Sigmoid colon (tissue), 4 donors: ENCODE data around the gene IL17RA.

Source experiments
- EP300 ChIP-seq, 4 donors: sonication (generic); formaldehyde crosslinking; IDR thresholded peaks; one replicate each; pipeline ENCODE4 v1.6.1; 2017; ENCODE audit warnings: antibody characterized with exemption in 4 of 4
- TF ChIP-seq, protein P1 (sequence below), 4 experiments: fragments of 450-650 bp in 3 of 4; fragments of 200-600 bp in 1 of 4; IDR thresholded peaks; one replicate each; pipeline ENCODE4 v1.5.1; 2016 to 2019; ENCODE audit warnings: antibody characterized with exemption in 4 of 4, mild to moderate bottlenecking in 3 of 4, moderate library complexity in 2 of 4

DNA sequence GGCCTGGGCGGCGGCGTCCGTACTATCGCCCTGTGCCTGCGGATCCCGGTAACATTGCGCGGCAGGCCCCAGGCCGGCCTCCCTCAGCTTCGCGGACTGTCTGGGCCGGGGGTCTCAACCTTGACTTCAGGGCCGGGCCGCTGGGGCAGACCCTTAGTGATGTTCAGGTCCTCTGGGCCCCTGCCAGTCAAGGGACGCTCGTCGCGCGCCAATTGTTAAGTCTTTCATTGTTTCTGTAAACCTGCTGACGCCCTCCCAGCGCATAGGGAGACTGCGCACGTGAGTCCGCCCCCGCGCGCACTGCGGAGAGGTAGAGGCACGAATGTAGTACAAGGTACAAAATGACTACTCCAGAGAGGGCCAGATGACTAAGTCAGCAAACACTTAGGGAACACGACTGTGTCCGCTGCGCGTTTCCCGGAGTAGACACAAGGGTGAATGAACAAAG is 74.7 kb downstream of the IL17RA start:
- TF ChIP-seq, protein P1, sequence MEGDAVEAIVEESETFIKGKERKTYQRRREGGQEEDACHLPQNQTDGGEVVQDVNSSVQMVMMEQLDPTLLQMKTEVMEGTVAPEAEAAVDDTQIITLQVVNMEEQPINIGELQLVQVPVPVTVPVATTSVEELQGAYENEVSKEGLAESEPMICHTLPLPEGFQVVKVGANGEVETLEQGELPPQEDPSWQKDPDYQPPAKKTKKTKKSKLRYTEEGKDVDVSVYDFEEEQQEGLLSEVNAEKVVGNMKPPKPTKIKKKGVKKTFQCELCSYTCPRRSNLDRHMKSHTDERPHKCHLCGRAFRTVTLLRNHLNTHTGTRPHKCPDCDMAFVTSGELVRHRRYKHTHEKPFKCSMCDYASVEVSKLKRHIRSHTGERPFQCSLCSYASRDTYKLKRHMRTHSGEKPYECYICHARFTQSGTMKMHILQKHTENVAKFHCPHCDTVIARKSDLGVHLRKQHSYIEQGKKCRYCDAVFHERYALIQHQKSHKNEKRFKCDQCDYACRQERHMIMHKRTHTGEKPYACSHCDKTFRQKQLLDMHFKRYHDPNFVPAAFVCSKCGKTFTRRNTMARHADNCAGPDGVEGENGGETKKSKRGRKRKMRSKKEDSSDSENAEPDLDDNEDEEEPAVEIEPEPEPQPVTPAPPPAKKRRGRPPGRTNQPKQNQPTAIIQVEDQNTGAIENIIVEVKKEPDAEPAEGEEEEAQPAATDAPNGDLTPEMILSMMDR (IDR thresholded peaks at IDR 0.05): no peak
- no peak for TF ChIP-seq EP300 (IDR thresholded peaks at IDR 0.05)
